ENCODE data around the gene SRGAP1.

DNA sequence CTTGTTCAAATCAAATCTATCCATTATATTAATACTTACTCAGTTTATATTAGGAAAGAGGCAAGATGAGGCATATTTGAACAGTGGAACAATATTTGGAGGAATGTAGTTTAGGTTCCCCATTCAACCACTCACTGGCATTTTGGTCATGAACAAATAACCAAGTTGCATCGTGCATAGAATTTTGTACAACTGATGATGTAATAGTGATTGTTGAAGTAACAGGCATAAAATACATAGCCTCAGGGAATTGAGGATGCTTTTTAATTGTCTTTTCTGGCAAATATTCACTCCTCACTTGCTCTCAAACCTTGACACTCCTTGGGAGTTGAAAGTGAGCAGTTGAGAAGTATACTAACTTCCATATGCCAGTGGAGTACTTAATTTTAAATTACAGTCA lies 175.2 kb downstream of the SRGAP1 start:
- TF ChIP-seq, protein P1, sequence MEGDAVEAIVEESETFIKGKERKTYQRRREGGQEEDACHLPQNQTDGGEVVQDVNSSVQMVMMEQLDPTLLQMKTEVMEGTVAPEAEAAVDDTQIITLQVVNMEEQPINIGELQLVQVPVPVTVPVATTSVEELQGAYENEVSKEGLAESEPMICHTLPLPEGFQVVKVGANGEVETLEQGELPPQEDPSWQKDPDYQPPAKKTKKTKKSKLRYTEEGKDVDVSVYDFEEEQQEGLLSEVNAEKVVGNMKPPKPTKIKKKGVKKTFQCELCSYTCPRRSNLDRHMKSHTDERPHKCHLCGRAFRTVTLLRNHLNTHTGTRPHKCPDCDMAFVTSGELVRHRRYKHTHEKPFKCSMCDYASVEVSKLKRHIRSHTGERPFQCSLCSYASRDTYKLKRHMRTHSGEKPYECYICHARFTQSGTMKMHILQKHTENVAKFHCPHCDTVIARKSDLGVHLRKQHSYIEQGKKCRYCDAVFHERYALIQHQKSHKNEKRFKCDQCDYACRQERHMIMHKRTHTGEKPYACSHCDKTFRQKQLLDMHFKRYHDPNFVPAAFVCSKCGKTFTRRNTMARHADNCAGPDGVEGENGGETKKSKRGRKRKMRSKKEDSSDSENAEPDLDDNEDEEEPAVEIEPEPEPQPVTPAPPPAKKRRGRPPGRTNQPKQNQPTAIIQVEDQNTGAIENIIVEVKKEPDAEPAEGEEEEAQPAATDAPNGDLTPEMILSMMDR (IDR thresholded peaks at IDR 0.05; ENCODE audit: poor library complexity), result no peak
- no peak for TF ChIP-seq EZH2 (IDR thresholded peaks at IDR 0.05; ENCODE audit: borderline replicate concordance)
